GM04503 (cell line): Measurements from ENCODE around the gene PYGM.

Source experiments
- DNase-seq: peaks from one replicate; pipeline ENCODE4 v3.0.0-alpha.2; 2012; ENCODE audit warnings: low read depth

PYGM gene

GRCh38 chr11:64753380-64754123 lies 6.2 kb downstream of the PYGM start:
- no peak for DNase-seq

DNA sequence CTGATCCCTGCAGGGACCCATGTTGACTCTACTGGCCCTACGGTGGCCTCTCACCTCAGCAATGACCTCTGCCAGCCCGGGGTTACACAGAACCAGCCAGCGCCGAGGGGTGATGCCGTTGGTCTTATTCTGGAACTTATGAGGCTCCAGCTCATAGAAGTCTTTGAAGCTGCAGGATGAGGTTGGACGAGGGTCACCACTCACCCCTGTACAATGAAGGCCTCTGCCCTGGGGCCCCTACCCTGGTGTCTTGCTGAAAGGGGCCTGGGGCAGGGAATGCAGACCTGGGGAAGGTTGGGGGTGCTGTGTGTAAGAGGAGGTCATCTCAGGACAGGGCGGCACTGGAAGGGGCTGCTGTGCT lies 6.8 kb downstream of the PYGM start:
- DNase-seq, result no peak

GRCh38 chr11:64752175-64752970 lies 7.4 kb downstream of the PYGM start:
- DNase-seq, result no peak

DNA sequence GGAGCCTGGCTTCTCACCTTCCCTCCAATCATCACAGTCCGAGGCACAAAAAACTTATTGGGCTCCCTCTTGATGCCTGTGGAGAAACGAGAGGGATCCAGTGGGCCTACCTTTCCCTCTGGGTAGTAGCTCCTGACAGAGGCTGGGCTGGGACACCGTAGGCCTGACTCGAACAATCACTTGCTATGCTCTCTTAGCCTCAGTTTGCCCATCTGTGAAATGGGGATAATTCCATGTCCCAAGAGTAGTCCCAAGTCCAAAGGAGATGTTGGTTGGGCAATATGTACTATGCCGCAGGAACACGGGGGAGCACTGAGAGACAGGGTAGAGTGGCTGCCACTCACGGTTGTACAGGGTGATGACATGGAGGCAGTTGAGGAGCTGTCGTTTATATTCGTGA lies 8.2 kb downstream of the PYGM start:
- no peak for DNase-seq

DNA sequence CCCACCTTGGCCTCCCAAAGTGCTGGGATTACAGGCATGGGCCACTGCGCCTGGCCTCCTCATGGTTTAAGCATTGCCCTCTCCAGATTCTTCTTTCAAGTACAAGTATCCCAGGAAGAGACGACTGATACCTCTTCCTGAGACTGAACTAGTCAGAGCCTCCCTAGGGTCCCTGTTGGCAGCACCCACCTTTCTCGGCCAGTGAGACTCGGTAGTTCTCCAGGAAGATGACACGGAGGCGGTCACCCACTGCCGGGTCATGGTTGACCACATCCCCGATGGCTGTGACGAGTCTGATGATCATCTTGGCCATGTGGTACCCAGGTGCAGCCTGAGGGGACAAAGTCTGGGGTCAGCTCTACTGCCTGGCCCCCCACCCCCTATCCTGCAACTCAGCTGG lies 8.6 kb downstream of the PYGM start:
- no peak for DNase-seq

GRCh38 chr11:64750361-64751054 lies 9.3 kb downstream of the PYGM start:
- DNase-seq, result no peak

- peak; percentile 79 for DNase-seq
These were observed 11.7 kb downstream of the PYGM start for GRCh38 chr11:64747961-64748665.

- DNase-seq, result no peak
These were observed 13.3 kb downstream of the PYGM start for GRCh38 chr11:64746486-64746885.

DNA sequence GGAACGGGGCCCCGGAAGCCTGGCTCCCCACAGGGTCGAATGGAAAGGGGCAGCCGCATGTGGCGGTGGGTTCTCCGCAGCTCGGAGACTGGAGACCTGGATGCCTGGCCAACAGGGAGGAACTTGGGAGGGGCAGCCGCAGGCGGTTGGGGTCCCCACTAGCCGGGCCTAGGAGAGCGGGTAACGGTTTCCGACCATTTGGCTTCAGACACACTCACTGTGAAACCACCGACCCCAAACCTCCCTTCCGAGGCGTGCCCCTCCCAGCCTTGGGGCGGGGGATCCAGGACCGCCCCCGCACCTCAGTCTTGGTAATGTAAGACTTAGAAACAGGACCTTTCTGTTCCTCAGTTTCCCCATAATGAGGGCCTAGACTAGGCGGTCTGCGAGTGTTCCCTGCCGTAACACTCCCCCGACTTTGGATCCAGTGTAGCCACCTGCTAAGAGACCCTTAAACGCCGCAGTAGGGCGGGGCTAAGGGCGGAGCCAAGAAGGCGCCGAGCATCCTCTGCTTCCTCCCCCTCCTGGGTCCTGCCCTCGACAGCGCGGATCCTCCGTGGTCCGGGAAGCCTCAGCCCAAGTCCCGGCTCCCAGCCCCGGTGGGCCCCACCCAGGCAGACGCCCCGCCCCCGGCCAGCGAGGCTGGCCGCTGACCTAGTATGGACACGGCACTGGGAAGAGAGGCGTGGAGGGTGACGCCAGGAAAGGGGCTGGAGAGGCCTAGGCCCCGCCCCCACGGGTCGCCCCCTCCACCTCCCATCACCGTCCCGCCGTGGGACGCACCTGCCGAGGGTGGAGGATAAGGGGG lies 14.0 kb downstream of the PYGM start:
- no peak for DNase-seq

DNA sequence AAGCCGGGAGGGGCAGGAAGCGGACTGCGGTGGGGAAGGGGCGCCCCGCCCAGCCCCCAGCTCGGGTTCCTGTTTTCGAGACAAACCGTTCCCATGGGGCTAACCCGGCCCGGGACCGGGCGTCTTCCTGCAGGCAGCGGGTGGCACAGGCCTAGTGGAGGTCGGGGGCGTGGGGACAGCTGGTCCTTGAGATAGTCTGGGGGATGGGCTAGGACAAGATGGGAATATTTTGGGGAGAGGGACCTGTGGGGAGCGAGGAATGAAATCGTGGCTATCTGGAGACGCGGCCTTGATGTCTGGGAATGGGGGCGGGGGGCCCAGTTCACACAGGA lies 14.6 kb downstream of the PYGM start:
- no peak for DNase-seq

DNA sequence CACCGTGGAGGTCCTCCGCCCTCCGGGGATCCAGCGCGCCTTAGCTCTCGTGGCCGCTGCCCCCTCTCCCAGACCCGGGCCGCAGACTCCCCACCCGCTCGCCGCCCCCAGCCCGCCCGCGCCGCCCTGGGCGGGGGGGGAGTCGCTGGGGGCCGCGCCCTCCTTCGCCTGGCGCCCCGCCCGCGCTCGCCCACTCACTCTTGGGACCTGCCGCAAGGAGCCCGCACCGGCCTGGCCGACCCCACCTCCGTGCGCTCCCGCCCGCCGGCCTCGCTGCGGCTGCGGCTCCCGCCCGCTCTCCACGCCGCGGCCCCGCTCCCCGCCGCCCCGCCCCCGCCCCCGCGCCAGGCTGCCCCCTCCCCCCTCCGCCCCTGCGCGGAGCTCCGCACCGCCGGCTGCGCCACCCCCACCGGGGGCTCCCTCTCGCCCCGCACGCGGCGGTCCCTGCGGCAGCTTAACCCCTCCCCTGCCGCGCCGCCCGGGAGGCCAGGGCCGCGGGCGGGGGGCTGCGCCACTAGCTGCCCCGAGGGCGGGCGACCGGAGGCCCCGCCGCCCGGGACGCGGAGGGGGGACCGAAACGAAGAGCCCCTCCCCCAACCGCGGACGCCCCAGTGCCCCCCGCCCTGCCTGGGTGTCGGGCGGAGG lies 15.1 kb downstream of the PYGM start:
- DNase-seq, result no peak

GRCh38 chr11:64743591-64744543 lies 15.9 kb downstream of the PYGM start, which contains the start of gene RASGRP2:
Gene RASGRP2, minus strand, starts transcription at chr11:64744142. Its CDS starts 1,276 bp downstream, at chr11:64742866.
- DNase-seq, result no peak

GRCh38 chr11:64742889-64743590 lies 16.7 kb downstream of the PYGM start:
- no peak for DNase-seq

DNA sequence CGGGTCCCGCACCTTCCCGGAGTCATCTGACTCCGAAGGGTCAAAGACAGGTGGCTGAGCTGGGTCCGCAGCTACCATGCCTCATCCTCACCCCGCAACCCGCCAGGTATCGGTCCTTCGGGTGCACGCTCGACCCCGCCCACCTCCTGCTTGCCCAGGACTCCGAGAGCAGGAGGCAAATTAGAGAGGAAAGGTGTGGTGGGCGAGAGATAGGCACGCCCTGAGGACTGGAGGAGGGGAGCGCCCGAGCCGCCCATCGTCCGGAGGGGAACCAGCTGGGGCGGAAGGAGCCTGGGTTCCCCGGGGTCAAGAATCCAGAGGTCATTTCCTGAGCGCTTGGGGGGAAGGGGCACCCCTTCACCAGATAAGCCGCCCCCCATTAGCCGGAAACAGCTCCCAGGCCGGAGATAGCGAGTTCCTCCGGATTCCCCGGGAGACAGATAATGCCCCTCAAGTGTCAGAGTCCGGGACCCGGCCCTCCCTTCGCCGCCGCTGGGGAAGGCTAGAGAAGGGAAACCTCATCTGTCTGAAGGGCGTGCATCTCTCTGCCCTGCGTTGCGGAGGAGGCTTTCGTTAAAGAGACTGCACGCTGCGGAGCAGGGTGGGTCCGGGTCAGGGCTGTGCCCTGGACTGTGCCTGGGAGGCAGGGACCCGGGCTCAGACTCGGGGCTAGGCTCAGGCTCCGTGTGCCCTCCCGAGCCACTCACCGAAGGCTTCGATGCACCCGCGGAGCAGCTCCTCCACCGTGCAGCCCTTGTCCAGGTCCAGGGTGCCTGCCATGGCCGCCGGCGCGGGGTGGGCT lies 17.5 kb downstream of the PYGM start:
- no peak for DNase-seq

DNA sequence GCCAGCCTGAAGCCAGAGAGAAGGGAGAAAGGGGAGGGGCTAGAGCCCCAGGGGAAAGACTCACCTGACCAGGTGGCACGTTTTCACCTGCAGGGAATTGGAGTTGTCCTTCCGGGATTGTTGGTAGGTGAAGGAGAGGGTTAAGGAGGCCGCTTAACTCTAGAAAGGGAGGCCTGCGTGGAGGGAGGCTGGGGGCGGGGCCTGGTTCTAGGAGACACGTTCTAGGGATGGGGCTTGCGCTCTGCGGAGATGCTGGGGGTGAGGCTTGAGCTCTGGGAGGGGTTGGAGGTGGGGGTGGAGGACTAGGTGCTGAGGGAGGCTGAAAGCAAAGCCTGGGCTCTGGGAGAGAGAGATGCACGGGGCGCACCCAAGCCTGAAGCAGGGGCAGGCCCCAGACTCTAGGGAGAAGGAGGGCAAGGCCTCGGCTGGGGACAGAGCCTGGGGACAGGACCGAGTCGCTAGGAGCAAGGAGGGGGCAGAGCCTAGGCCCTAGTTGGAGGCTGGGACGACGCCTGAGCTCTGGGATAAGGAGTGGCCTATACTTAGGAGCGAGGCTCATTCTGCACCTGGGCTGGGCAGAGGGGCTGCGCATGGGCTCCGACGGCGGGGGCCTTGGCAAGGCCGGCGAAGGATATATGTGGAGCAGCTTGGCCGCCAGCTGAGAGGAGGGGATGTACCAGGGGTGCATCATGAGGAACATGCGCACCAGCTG lies 18.2 kb downstream of the PYGM start:
- no peak for DNase-seq

DNA sequence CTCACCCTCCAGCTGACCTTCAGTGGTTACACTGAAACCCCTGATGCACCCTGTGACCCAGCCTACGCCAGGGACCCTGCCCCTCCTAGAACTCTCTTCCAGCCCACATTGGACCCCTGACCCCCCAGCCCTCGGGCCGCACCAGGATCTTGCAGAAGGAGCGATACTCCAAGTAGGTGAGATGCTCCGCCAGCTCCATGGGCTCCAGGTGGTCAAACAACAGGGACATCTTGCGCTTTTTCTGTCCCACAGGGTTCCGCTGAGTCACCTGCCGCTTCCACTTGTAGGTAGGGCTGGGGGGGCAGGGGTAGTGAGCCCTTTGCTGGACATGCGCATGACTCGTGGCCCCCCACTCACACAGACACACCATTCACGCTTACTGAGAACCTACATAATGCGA lies 19.9 kb downstream of the PYGM start:
- DNase-seq, result no peak

DNA sequence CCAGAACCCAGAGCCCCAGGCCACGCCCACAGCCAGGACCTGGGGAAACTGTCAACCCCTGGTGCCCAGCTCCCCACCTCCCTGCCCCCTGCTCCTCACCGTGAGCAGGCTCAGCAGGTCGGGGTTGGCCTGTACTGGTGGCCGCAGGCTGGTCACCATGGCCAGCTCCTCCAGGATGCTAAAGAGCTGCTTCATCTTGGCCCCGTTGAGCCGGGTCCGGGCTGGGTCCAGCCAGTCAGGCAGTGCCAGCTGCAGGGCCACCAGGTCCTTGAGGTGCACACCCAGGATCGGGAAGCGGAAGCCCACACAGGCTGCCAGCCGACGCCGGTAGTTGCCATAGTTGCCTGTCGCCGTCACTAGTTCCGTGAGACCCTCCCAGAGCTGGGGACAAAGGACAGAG lies 23.1 kb downstream of the PYGM start:
- DNase-seq, result no peak
